Measurements from ENCODE around the gene SLF2. TPM values are rescaled to one million over a fixed set of nuclear protein-coding genes. Genes with fewer than 3 reads are reported as not detected.

Gene SLF2
- total and polyA plus RNA-seq, 4 donors: 5.6 to 38.3 (median 16.7) TPM

- H3K9me3 ChIP-seq (ENCODE audit: control insufficient read depth, low read length): no peaks in the 10 kb centered on the region
- DNase-seq (no peak), ATAC-seq (ENCODE audit: low FRiP score) (no peak)
- H3K27me3 ChIP-seq (ENCODE audit: control insufficient read depth in 1 of 2, insufficient read depth in 2 of 2, low read length in 1 of 2): no peaks in the 10 kb centered on the region
- H3K27ac ChIP-seq (ENCODE audit: low read depth in 1 of 2, low read length in 2 of 2): no peak overlapping the region
- H3K4me3 ChIP-seq (ENCODE audit: low read length in 2 of 2): no peak overlapping the region
- H3K4me1 ChIP-seq (ENCODE audit: control insufficient read depth in 1 of 2, insufficient read depth in 2 of 2, low read length in 2 of 2): no peaks in the 10 kb centered on the region
- intact Hi-C loops (cut with DNase I): no loop called here
- peaks cover 3 to 4% of the 10 kb centered on the region in 2 donors for H3K36me3 ChIP-seq (ENCODE audit: control insufficient read depth in 1 of 2, insufficient read depth in 2 of 2, low read length in 1 of 2)
- 87 to 88% methylated on average over 5 of the region's 5 CpGs for WGBS, 2 donors
Observed at GRCh38 chr10:100981178-100981772, 68.5 kb downstream of the SLF2 start.

- peaks cover 0 to 5% of the 10 kb centered on the region in 2 donors for H3K4me1 ChIP-seq (ENCODE audit: control insufficient read depth in 1 of 2, insufficient read depth in 2 of 2, low read length in 2 of 2)
- DNase-seq: peak in 1 of 2 donors; percentile 68
- intact Hi-C loops (cut with DNase I): no loop called here
- H3K9me3 ChIP-seq (ENCODE audit: control insufficient read depth, low read length): no peaks in the 10 kb centered on the region
- peaks cover 3 to 4% of the 10 kb centered on the region in 2 donors for H3K36me3 ChIP-seq (ENCODE audit: control insufficient read depth in 1 of 2, insufficient read depth in 2 of 2, low read length in 1 of 2)
- no peak for ATAC-seq (ENCODE audit: low FRiP score)
- H3K27ac ChIP-seq (ENCODE audit: low read depth in 1 of 2, low read length in 2 of 2): no peak overlapping the region
- 86 to 87% methylated on average over 23 to 24 of the region's 24 CpGs for WGBS, 2 donors
- no peaks in the 10 kb centered on the region for H3K27me3 ChIP-seq (ENCODE audit: control insufficient read depth in 1 of 2, insufficient read depth in 2 of 2, low read length in 1 of 2)
- H3K4me3 ChIP-seq (ENCODE audit: low read length in 2 of 2): no peak overlapping the region
Observed at GRCh38 chr10:100982916-100983830, 70.4 kb downstream of the SLF2 start.

DNA sequence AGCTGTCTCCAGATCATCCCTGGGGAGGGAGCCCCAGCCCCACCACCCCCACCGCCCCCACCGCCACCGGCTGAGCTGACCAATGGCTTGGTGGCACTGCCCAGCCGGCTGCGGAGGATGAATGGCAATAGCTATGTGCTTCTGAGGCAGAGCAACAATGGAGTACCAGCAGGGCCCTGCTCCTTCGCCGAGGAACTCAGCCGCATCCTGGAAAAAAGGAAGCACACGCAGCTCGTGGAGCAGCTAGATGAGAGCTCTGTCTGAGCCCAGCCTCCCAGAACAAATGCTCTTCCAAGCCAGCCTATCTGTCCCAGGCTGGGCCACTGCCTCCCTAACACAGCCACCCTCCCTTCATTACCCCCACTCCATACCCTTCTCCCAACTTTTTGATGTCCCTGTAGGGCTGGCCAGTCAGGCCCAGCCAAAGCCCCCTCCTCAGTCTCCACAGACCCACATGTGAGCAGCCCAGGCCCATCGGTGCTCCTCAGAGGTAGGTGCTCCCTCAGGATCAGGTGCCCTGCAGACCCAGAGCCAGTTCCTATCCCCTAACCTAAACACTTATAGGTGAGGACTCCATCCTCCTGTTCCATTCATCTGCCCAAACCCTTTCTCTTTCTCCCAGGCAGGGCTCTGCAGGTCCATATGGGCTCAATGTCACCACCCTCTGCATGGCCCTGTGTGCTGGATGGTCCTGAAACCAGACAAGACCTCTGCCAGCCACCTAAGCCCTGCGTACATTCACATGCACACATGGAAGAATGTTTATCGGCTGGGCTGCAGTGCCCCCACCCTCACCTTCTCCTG, 71.3 kb downstream of the SLF2 start:
- Histone ChIP-seq H3K4me1 (ENCODE audit: control insufficient read depth in 1 of 2, insufficient read depth in 2 of 2, low read length in 2 of 2) (peaks cover 0 to 8% of the 10 kb centered on the region in 2 donors), H3K9me3 (ENCODE audit: control insufficient read depth, low read length) (no peaks in the 10 kb centered on the region), H3K36me3 (ENCODE audit: control insufficient read depth in 1 of 2, insufficient read depth in 2 of 2, low read length in 1 of 2) (peaks cover 3 to 4% of the 10 kb centered on the region in 2 donors), H3K27ac (ENCODE audit: low read depth in 1 of 2, low read length in 2 of 2) (no peak overlapping the region), H3K4me3 (ENCODE audit: low read length in 2 of 2) (no peak overlapping the region), H3K27me3 (ENCODE audit: control insufficient read depth in 1 of 2, insufficient read depth in 2 of 2, low read length in 1 of 2) (no peaks in the 10 kb centered on the region)
- intact Hi-C loops (cut with DNase I): no loop called here
- DNase-seq: peak in 1 of 2 donors; percentile 70
- 75 to 80% methylated on average over 12 to 13 of the region's 13 CpGs for WGBS, 2 donors
- ATAC-seq (ENCODE audit: low FRiP score): no peak

DNA sequence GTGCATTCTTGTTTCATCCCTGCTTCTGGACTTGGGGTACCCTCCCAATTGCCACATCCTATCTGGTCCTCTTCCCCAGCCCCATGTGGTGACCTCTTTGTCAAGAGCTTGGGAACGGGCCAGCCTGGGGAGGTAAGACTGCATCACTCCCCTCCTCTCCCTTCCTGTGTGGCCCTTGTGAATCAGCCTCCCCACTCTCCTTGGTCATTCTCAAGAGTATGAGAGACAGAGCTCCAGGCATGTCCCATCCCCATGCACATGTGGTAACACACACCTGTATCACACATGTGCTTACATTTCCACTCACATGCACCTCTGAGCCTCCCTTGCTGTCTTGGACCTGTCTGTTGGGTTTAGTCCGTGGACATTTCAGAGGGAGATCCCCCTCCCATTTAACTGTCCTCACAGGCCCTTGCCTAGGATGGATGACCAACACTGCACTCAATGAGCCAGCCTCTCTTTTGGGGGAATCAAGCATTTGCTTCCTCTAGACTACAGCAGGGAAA, 72.0 kb downstream of the SLF2 start:
- Histone ChIP-seq H3K36me3 (ENCODE audit: control insufficient read depth in 1 of 2, insufficient read depth in 2 of 2, low read length in 1 of 2) (peaks cover 3 to 4% of the 10 kb centered on the region in 2 donors), H3K9me3 (ENCODE audit: control insufficient read depth, low read length) (no peaks in the 10 kb centered on the region), H3K4me1 (ENCODE audit: control insufficient read depth in 1 of 2, insufficient read depth in 2 of 2, low read length in 2 of 2) (peaks cover 0 to 8% of the 10 kb centered on the region in 2 donors), H3K4me3 (ENCODE audit: low read length in 2 of 2) (no peak overlapping the region), H3K27ac (ENCODE audit: low read depth in 1 of 2, low read length in 2 of 2) (no peak overlapping the region), H3K27me3 (ENCODE audit: control insufficient read depth in 1 of 2, insufficient read depth in 2 of 2, low read length in 1 of 2) (no peaks in the 10 kb centered on the region)
- ATAC-seq (ENCODE audit: low FRiP score): no peak
- intact Hi-C loops (cut with DNase I): no loop called here
- peak in 1 of 2 donors; percentile 49 for DNase-seq
- 69 to 80% methylated on average over 2 of the region's 2 CpGs for WGBS, 2 donors

DNA sequence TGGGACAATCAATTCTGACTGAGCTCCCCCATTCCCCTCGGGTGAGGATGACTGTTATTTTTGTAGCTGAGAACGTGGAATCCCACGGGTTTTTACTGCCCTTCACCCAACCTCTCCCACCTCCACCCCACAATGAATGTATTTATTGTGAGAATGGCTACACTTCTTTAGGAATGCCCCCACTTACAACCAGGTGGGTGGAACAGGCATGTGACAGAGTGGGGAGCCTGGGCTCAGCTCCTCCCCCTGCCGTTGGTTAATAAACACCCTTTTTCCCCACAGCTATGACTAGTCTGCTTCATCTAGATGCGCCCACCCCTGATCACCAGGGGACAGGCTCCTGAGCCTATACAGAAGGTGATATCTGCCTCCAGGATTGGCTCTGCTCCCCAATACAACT, 72.6 kb downstream of the SLF2 start:
- no peaks in the 10 kb centered on the region for H3K9me3 ChIP-seq (ENCODE audit: control insufficient read depth, low read length)
- H3K4me1 ChIP-seq (ENCODE audit: control insufficient read depth in 1 of 2, insufficient read depth in 2 of 2, low read length in 2 of 2): peaks cover 0 to 8% of the 10 kb centered on the region in 2 donors
- H3K36me3 ChIP-seq (ENCODE audit: control insufficient read depth in 1 of 2, insufficient read depth in 2 of 2, low read length in 1 of 2): peaks cover 0 to 4% of the 10 kb centered on the region in 2 donors
- no peak overlapping the region for H3K4me3 ChIP-seq (ENCODE audit: low read length in 2 of 2)
- intact Hi-C loops (cut with DNase I): no loop called here
- ATAC-seq (ENCODE audit: low FRiP score) (no peak), DNase-seq (peak in 1 of 2 donors; percentile 28)
- 49 to 52% methylated on average over 5 of the region's 5 CpGs for WGBS, 2 donors
- H3K27me3 ChIP-seq (ENCODE audit: control insufficient read depth in 1 of 2, insufficient read depth in 2 of 2, low read length in 1 of 2): no peaks in the 10 kb centered on the region
- H3K27ac ChIP-seq (ENCODE audit: low read depth in 1 of 2, low read length in 2 of 2): no peak overlapping the region

GRCh38 chr10:100986623-100986951, 73.8 kb downstream of the SLF2 start:
- no peak for ATAC-seq (ENCODE audit: low FRiP score)
- no peak overlapping the region for H3K27ac ChIP-seq (ENCODE audit: low read depth in 1 of 2, low read length in 2 of 2)

GRCh38 chr10:100986952-100987684, 74.4 kb downstream of the SLF2 start, which contains the start of the genes MRPL43 and TWNK:
MRPL43 (minus strand) TSS chr10:100987497; CDS start chr10:100987443, 54 bp downstream.
TWNK (plus strand) TSS chr10:100987543; CDS start chr10:100988211, 668 bp downstream.
- WGBS, 2 donors: 1% methylated on average over 71 to 75 of the region's 75 CpGs
- Histone ChIP-seq H3K4me1 (ENCODE audit: control insufficient read depth in 1 of 2, insufficient read depth in 2 of 2, low read length in 2 of 2) (peaks cover 0 to 8% of the 10 kb centered on the region in 2 donors), H3K27ac (ENCODE audit: low read depth in 1 of 2, low read length in 2 of 2) (peak within 1 kb of the TSS in 1 of 2 donors; percentile 29), H3K36me3 (ENCODE audit: control insufficient read depth in 1 of 2, insufficient read depth in 2 of 2, low read length in 1 of 2) (no peaks in the 10 kb centered on the region), H3K27me3 (ENCODE audit: control insufficient read depth in 1 of 2, insufficient read depth in 2 of 2, low read length in 1 of 2) (no peaks in the 10 kb centered on the region), H3K9me3 (ENCODE audit: control insufficient read depth, low read length) (no peaks in the 10 kb centered on the region), H3K4me3 (ENCODE audit: low read length in 2 of 2) (peak within 1 kb of the TSS; percentile 58 to 66)
- DNase-seq (peak; percentile 90 to 96), ATAC-seq (ENCODE audit: low FRiP score) (peak; percentile 89)
- intact Hi-C loops (cut with DNase I): no loop called here

More at GRCh38 chr10:100986623-100986951, 73.8 kb downstream of the SLF2 start:
- intact Hi-C loops (cut with DNase I): no loop called here
- Histone ChIP-seq H3K36me3 (ENCODE audit: control insufficient read depth in 1 of 2, insufficient read depth in 2 of 2, low read length in 1 of 2) (no peaks in the 10 kb centered on the region), H3K9me3 (ENCODE audit: control insufficient read depth, low read length) (no peaks in the 10 kb centered on the region), H3K27me3 (ENCODE audit: control insufficient read depth in 1 of 2, insufficient read depth in 2 of 2, low read length in 1 of 2) (no peaks in the 10 kb centered on the region), H3K4me1 (ENCODE audit: control insufficient read depth in 1 of 2, insufficient read depth in 2 of 2, low read length in 2 of 2) (peaks cover 0 to 8% of the 10 kb centered on the region in 2 donors), H3K4me3 (ENCODE audit: low read length in 2 of 2) (peak overlapping the region in 1 of 2 donors; percentile 66)
- peak in 1 of 2 donors; percentile 75 for DNase-seq
- WGBS, 2 donors: 14 to 16% methylated on average over 17 of the region's 17 CpGs

DNA sequence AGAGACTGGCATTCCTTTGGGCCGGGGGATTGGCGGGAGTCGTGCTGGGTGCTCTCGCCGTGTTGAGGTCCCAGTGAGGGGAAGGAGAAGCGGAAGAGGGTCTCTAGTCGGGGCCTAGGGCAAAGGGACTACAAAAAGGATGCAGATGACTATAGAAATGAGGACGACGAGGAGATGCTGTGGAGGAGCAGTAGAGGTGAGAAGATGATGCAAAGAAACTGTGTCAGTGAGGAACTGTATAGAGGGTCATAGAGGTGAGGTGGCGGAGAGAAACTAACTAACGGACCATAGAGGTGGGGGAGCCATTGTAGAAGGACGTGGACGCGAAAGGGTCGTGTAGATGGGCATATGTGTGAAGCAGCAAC, 74.9 kb downstream of the SLF2 start:
- intact Hi-C loops (cut with DNase I): no loop called here
- DNase-seq (no peak), ATAC-seq (ENCODE audit: low FRiP score) (no peak)
- Histone ChIP-seq H3K27me3 (ENCODE audit: control insufficient read depth in 1 of 2, insufficient read depth in 2 of 2, low read length in 1 of 2) (no peaks in the 10 kb centered on the region), H3K4me1 (ENCODE audit: control insufficient read depth in 1 of 2, insufficient read depth in 2 of 2, low read length in 2 of 2) (peaks cover 0 to 8% of the 10 kb centered on the region in 2 donors), H3K4me3 (ENCODE audit: low read length in 2 of 2) (peak overlapping the region; percentile 52 to 66), H3K27ac (ENCODE audit: low read depth in 1 of 2, low read length in 2 of 2) (no peak overlapping the region), H3K9me3 (ENCODE audit: control insufficient read depth, low read length) (no peaks in the 10 kb centered on the region), H3K36me3 (ENCODE audit: control insufficient read depth in 1 of 2, insufficient read depth in 2 of 2, low read length in 1 of 2) (no peaks in the 10 kb centered on the region)
- 1% methylated on average over 15 of the region's 15 CpGs for WGBS, 2 donors

Measured in aorta (tissue), 5 donors.